H7 (cell line): Measurements from ENCODE around the gene TSGA10IP. TPM values are rescaled to one million over a fixed set of nuclear protein-coding genes. Genes with fewer than 3 reads are reported as not detected.

ENCODE experiments used
- DNase-seq: peaks from one replicate; pipeline ENCODE4 v3.0.0; 2012
- H3K27me3 ChIP-seq: 2 replicates; pipeline ENCODE4 v1.6.0; 2011; ENCODE audit warnings: mild to moderate bottlenecking, low read length; ENCODE audit not compliant: control insufficient read depth, insufficient read depth
- H3K36me3 ChIP-seq: replicated peaks from 2 replicates; pipeline ENCODE4 v1.5.1; 2011; ENCODE audit warnings: low read length; ENCODE audit not compliant: control insufficient read depth, insufficient read depth
- H3K4me3 ChIP-seq: 2 replicates; pipeline ENCODE4 v1.5.1; 2011; ENCODE audit warnings: low read depth, mild to moderate bottlenecking, control low read depth, low read length, moderate library complexity; ENCODE audit not compliant: insufficient read depth
- total RNA-seq: library from RNA; depleted of rRNA; stranded (reverse); fragments of >200 nt; shearing (Covaris generic); gene quantifications from 2 replicates; pipeline ENCODE4 v1.2.3, GENCODE V29; 2014; rRNA removed

Gene TSGA10IP
- total RNA-seq, 1 experiment from 2014 or later: 1.7 TPM

- Histone ChIP-seq H3K36me3 (peaks cover 10% of the 10 kb centered on the region), H3K27me3 (no peaks in the 10 kb centered on the region; the same call in 1 of the 2 replicates), H3K4me3 (no peak overlapping the region)
- DNase-seq: no peak
Observed at GRCh38 chr11:66008095-66008467, 62.8 kb downstream of the TSGA10IP start.

GRCh38 chr11:66008468-66009101, 63.3 kb downstream of the TSGA10IP start:
- Histone ChIP-seq H3K36me3 (peaks cover 9% of the 10 kb centered on the region), H3K27me3 (no peaks in the 10 kb centered on the region; the same call in 1 of the 2 replicates), H3K4me3 (no peak overlapping the region)
- peak; percentile 56 for DNase-seq

Other genes starting within 250 kb of the TSGA10IP start
- gene KAT5, start 233.2 kb upstream of the TSGA10IP start, total RNA-seq: 37.2 and 51.1 TPM in 2 replicates
- gene RNASEH2C, start 224.7 kb upstream of the TSGA10IP start, total RNA-seq: 21.5 and 23.3 TPM in 2 replicates
- gene AP5B1, start 164.5 kb upstream of the TSGA10IP start, total RNA-seq: 6.7 and 7.8 TPM in 2 replicates
- gene OVOL1, start 158.4 kb upstream of the TSGA10IP start, total RNA-seq: 1.2 and 1.4 TPM in 2 replicates
- gene SNX32, start 111.5 kb upstream of the TSGA10IP start, total RNA-seq: 0.26 and 0.80 TPM in 2 replicates
- 916 and 1,083 TPM in 2 replicates for gene CFL1, start 87.3 kb upstream of the TSGA10IP start, total RNA-seq
- gene MUS81, start 85.0 kb upstream of the TSGA10IP start, total RNA-seq: 38.0 and 49.7 TPM in 2 replicates
- gene EFEMP2, start 72.7 kb upstream of the TSGA10IP start, total RNA-seq: 8.5 and 13.2 TPM in 2 replicates
- not detected in 2 replicates for gene CTSW, start 65.6 kb upstream of the TSGA10IP start, total RNA-seq
- gene FIBP, start 57.0 kb upstream of the TSGA10IP start, total RNA-seq: 113 and 139 TPM in 2 replicates
- gene CCDC85B, start 54.8 kb upstream of the TSGA10IP start, total RNA-seq: 39.2 and 42.4 TPM in 2 replicates
- 0.48 and 1.0 TPM in 2 replicates for gene FOSL1, start 45.1 kb upstream of the TSGA10IP start, total RNA-seq
- gene C11orf68, start 26.4 kb upstream of the TSGA10IP start, total RNA-seq: 23.9 and 29.1 TPM in 2 replicates
- gene DRAP1, start 26.1 kb upstream of the TSGA10IP start, total RNA-seq: 88.1 and 97.5 TPM in 2 replicates
- 27.5 and 34.6 TPM in 2 replicates for gene SART1, start 16.3 kb downstream of the TSGA10IP start, total RNA-seq
- gene EIF1AD, start 56.7 kb downstream of the TSGA10IP start, total RNA-seq: 37.7 and 39.9 TPM in 2 replicates
- gene BANF1, start 57.0 kb downstream of the TSGA10IP start, total RNA-seq: 42.8 and 57.4 TPM in 2 replicates
- gene CST6, start 66.5 kb downstream of the TSGA10IP start, total RNA-seq: 0.48 TPM in 1 of 2 replicates, not detected in the other
- not detected in 2 replicates for gene CATSPER1, start 81.0 kb downstream of the TSGA10IP start, total RNA-seq
- 21.7 and 23.1 TPM in 2 replicates for gene GAL3ST3, start 103.7 kb downstream of the TSGA10IP start, total RNA-seq
- 194 and 221 TPM in 2 replicates for gene SF3B2, start 106.9 kb downstream of the TSGA10IP start, total RNA-seq
- 16.2 and 20.1 TPM in 2 replicates for gene PACS1, start 124.8 kb downstream of the TSGA10IP start, total RNA-seq